GM12878 (cell line): ENCODE results near the gene EEF1AKMT2. TPM values are rescaled to one million over a fixed set of nuclear protein-coding genes. Genes with fewer than 3 reads are reported as not detected.

ENCODE experiments used
- ATAC-seq: fragments of 200-7000 bp; cut with Tn5 transposase; 3 replicates; pipeline ENCODE4 v1.9.1; 2020; ENCODE audit warnings: mild to moderate bottlenecking, moderate library complexity
- BruUV-seq: library from RNA; stranded (reverse); fragments of 400-500 nt; replicated peaks from 2 replicates; lab custom pipeline; 2021; lab: Mats Ljungman, UMichigan
- CTCF ChIA-PET: fragments of 300-600 bp; sonication (Branson Sonifier 250); formaldehyde crosslinking; extraction: SDS; loops from one replicate; lab custom pipeline; 2021; ENCODE audit warnings: inconsistent platforms; lab: Yijun Ruan, JAX
- POLR2A ChIA-PET: fragments of 350-600 bp; formaldehyde crosslinking; extraction: SDS; loops from one replicate; lab custom pipeline; 2021; ENCODE audit warnings: inconsistent platforms; lab: Charles Lee
- RAD21 ChIA-PET: fragments of 300-600 bp; sonication (Branson Sonifier 250); formaldehyde crosslinking; loops from one replicate; lab custom pipeline; 2023; ENCODE audit warnings: antibody characterized with exemption; ENCODE audit not compliant: unreplicated experiment; lab: Charles Lee
- SMC1A ChIA-PET: fragments of 300-600 bp; sonication (Branson Sonifier 250); formaldehyde crosslinking; loops from one replicate; lab custom pipeline; 2023; ENCODE audit not compliant: unreplicated experiment, uncharacterized antibody; lab: Charles Lee
- DNase-seq: peaks from one replicate; pipeline ENCODE4 v3.0.0-alpha.2; 2011; ENCODE audit warnings: low read depth, low spot score
- FAIRE-seq: peaks from 3 replicates; lab custom pipeline; 2011; peaks lifted over from hg19 to GRCh38; lab: Jason Lieb, UNC
- H2AFZ ChIP-seq: 2 replicates; pipeline ENCODE4 v1.6.0; 2011; ENCODE audit warnings: low read depth, low read length, control low read depth; ENCODE audit not compliant: control insufficient read depth
- H3K27ac ChIP-seq: 2 replicates; pipeline ENCODE4 v1.5.1; 2011; ENCODE audit warnings: control low read depth; ENCODE audit not compliant: control insufficient read depth, insufficient read depth
- H3K27me3 ChIP-seq, 2 experiments: replicated peaks in 1 of 2; 2 replicates each; pipeline versions ENCODE4 v1.6.0 to v1.6.1; 2011; ENCODE audit warnings: low read length in 1 of 2; ENCODE audit not compliant: control insufficient read depth in 2 of 2, insufficient read depth in 2 of 2
- H3K36me3 ChIP-seq, 2 experiments: 2 replicates each; pipeline ENCODE4 v1.5.1; 2011; ENCODE audit warnings: low read length in 1 of 2; ENCODE audit not compliant: control insufficient read depth in 2 of 2, insufficient read depth in 2 of 2
- H3K4me1 ChIP-seq: 2 replicates; pipeline ENCODE4 v1.6.1; 2011; ENCODE audit warnings: mild to moderate bottlenecking, low read length, moderate library complexity, mixed read lengths; ENCODE audit not compliant: control insufficient read depth, insufficient read depth
- H3K4me2 ChIP-seq: 2 replicates; pipeline ENCODE4 v1.6.0; 2011; ENCODE audit warnings: control low read depth; ENCODE audit not compliant: control insufficient read depth, insufficient read depth
- H3K4me3 ChIP-seq: fragments of 200-600 bp; sonication (generic); 2 replicates; pipeline ENCODE4 v1.5.1; 2016
- H3K79me2 ChIP-seq: 2 replicates; pipeline ENCODE4 v1.6.0; 2011; ENCODE audit warnings: low read length; ENCODE audit not compliant: control insufficient read depth, insufficient read depth
- H3K9ac ChIP-seq: 2 replicates; pipeline ENCODE4 v1.8.0; 2011; ENCODE audit warnings: low read length, control low read depth, mixed read lengths; ENCODE audit not compliant: control insufficient read depth, insufficient read depth
- H3K9me3 ChIP-seq: replicated peaks from 3 replicates; pipeline ENCODE4 v1.5.1; 2011; ENCODE audit warnings: mild to moderate bottlenecking, low read length; ENCODE audit not compliant: control insufficient read depth, insufficient read depth
- H4K20me1 ChIP-seq: 2 replicates; pipeline ENCODE4 v1.6.0; 2011; ENCODE audit not compliant: control insufficient read depth, insufficient read depth
- ATF7 ChIP-seq: fragments of 450-650 bp; IDR thresholded peaks from 2 replicates; pipeline ENCODE4 v1.6.1; 2016; ENCODE audit warnings: low read depth, mild to moderate bottlenecking
- EP300 ChIP-seq, 2 experiments: fragments of 150-350 bp in 1 of 2; IDR thresholded peaks; 2 replicates each; pipeline ENCODE4 v1.6.1; 2011 to 2012; ENCODE audit warnings: low read depth in 2 of 2, low read length in 2 of 2, borderline replicate concordance in 1 of 2, improper control_type of control experiment in 1 of 2, inconsistent platforms in 1 of 2; ENCODE audit not compliant: control insufficient read depth in 1 of 2
- FOS ChIP-seq: IDR thresholded peaks from 3 replicates; pipeline ENCODE4 v1.6.1; 2011; ENCODE audit warnings: borderline replicate concordance; ENCODE audit not compliant: insufficient read length; ENCODE audit errors: extremely low read depth
- NR2F1 ChIP-seq: fragments of 450-650 bp; conservative IDR thresholded peaks from 2 replicates; pipeline ENCODE4 v1.6.1; 2017; ENCODE audit warnings: mild to moderate bottlenecking
- ZBED1 ChIP-seq: IDR thresholded peaks from 2 replicates; pipeline ENCODE4 v1.6.1; 2016; ENCODE audit warnings: borderline replicate concordance
- WGBS: methylation state at CpG from one replicate; pipeline ENCODE4 v1.1.6; 2016; ENCODE audit warnings: low lambda C conversion rate; ENCODE audit not compliant: insufficient replicate concordance, insufficient coverage; ENCODE audit errors: missing lambda C conversion rate; 5-methylcytosine and 5-hydroxymethylcytosine counted together
- in situ Hi-C: fragments of 300-500 bp; cut with MboI; formaldehyde crosslinking; loops from 9 replicates; pipeline ENCODE4 v1.14.3; 2018; ENCODE audit warnings: mixed read lengths
- intact Hi-C: fragments of 100-400 bp; cut with micrococcal nuclease; formaldehyde crosslinking; loops from one replicate; pipeline ENCODE4 v1.14.2; 2022; ENCODE audit not compliant: unreplicated experiment
- polyA plus RNA-seq, 11 experiments: library from polyadenylated mRNA; depleted of rRNA in 4 of 11; unstranded in 6 of 11; stranded (reverse) in 5 of 11; fragments of >200 nt; fragmentation: Nextera tagmentation in 4 of 11; fragmentation: Illumina TruSeq in 1 of 11; extraction: Ambion mirVana in 4 of 11; extraction: Trizol in 1 of 11; gene quantifications; 1 replicate in 1 of 11; 2 replicates in 10 of 11; pipeline versions ENCODE4 v1.2.1 to v1.2.3, GENCODE V29; 2011 to 2016; ENCODE audit warnings: inconsistent platforms in 2 of 11, missing spikeins in 2 of 11, low read depth in 1 of 11
- total RNA-seq, 4 experiments: library from RNA; depleted of rRNA in 3 of 4; stranded (reverse); fragments of >200 nt in 3 of 4; fragmentation: Illumina TruSeq in 1 of 4; extraction: Trizol in 1 of 4; gene quantifications; 2 replicates each; pipeline versions ENCODE4 v1.2.1 to v1.2.3, GENCODE V29; 2013 to 2021
- TF ChIP-seq, protein P1 (sequence below): IDR thresholded peaks from 2 replicates; pipeline ENCODE4 v1.6.1; 2012; ENCODE audit warnings: improper control_type of control experiment, low read depth, low read length; ENCODE audit not compliant: insufficient replicate concordance
- TF ChIP-seq, protein P2 (sequence below): IDR thresholded peaks from 2 replicates; pipeline ENCODE4 v1.6.1; 2011; ENCODE audit warnings: mild to moderate bottlenecking, low read depth, low read length, moderate library complexity; ENCODE audit not compliant: insufficient replicate concordance

EEF1AKMT2 gene
- total and polyA plus RNA-seq, 10 of the 15 experiments (the other 5 are each of a cell fraction or from before 2014, with no cell fraction given): 9.1 to 29.3 (median 23.6) TPM

- Histone ChIP-seq H3K79me2 (peaks cover 22% of the 10 kb centered on the region), H3K4me1 (peaks cover 23% of the 10 kb centered on the region), H3K9ac (no peak overlapping the region), H3K4me2 (no peak overlapping the region), H3K36me3 (no peaks in the 10 kb centered on the region; a peak in 1 of 4 replicates), H2AFZ (no peak overlapping the region), H3K27ac (no peak overlapping the region), H3K9me3 (no peaks in the 10 kb centered on the region), H3K27me3 (no peaks in the 10 kb centered on the region), H4K20me1 (no peaks in the 10 kb centered on the region), H3K4me3 (no peak overlapping the region)
- no TSS peak for BruUV-seq
- 83% methylated on average over 4 of the region's 4 CpGs for WGBS
- CTCF ChIA-PET: interaction anchor here (0.5 to 6.9 kb wide), 21 partner anchors 11 to 342 kb away, joined by 3 to 149 read pairs (median 5); partner anchors contain the start of gene ABRAXAS2
- in situ Hi-C loops: no loop called here
- DNase-seq (no peak), ATAC-seq (no peak), FAIRE-seq (no peak)
- TF ChIP-seq NR2F1 (no peak), EP300 (IDR thresholded peaks at IDR 0.05; ENCODE audit: borderline replicate concordance in 1 of 2, control insufficient read depth in 1 of 2, low read depth in 2 of 2, low read length in 2 of 2) (no peak), ATF7 (no peak), ZBED1 (no peak), FOS (no peak)
- TF ChIP-seq, protein P1, sequence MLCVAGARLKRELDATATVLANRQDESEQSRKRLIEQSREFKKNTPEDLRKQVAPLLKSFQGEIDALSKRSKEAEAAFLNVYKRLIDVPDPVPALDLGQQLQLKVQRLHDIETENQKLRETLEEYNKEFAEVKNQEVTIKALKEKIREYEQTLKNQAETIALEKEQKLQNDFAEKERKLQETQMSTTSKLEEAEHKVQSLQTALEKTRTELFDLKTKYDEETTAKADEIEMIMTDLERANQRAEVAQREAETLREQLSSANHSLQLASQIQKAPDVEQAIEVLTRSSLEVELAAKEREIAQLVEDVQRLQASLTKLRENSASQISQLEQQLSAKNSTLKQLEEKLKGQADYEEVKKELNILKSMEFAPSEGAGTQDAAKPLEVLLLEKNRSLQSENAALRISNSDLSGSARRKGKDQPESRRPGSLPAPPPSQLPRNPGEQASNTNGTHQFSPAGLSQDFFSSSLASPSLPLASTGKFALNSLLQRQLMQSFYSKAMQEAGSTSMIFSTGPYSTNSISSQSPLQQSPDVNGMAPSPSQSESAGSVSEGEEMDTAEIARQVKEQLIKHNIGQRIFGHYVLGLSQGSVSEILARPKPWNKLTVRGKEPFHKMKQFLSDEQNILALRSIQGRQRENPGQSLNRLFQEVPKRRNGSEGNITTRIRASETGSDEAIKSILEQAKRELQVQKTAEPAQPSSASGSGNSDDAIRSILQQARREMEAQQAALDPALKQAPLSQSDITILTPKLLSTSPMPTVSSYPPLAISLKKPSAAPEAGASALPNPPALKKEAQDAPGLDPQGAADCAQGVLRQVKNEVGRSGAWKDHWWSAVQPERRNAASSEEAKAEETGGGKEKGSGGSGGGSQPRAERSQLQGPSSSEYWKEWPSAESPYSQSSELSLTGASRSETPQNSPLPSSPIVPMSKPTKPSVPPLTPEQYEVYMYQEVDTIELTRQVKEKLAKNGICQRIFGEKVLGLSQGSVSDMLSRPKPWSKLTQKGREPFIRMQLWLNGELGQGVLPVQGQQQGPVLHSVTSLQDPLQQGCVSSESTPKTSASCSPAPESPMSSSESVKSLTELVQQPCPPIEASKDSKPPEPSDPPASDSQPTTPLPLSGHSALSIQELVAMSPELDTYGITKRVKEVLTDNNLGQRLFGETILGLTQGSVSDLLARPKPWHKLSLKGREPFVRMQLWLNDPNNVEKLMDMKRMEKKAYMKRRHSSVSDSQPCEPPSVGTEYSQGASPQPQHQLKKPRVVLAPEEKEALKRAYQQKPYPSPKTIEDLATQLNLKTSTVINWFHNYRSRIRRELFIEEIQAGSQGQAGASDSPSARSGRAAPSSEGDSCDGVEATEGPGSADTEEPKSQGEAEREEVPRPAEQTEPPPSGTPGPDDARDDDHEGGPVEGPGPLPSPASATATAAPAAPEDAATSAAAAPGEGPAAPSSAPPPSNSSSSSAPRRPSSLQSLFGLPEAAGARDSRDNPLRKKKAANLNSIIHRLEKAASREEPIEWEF: no peak
- TF ChIP-seq, protein P2, sequence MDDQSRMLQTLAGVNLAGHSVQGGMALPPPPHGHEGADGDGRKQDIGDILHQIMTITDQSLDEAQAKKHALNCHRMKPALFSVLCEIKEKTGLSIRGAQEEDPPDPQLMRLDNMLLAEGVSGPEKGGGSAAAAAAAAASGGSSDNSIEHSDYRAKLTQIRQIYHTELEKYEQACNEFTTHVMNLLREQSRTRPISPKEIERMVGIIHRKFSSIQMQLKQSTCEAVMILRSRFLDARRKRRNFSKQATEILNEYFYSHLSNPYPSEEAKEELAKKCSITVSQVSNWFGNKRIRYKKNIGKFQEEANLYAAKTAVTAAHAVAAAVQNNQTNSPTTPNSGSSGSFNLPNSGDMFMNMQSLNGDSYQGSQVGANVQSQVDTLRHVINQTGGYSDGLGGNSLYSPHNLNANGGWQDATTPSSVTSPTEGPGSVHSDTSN: no peak
- RAD21 ChIA-PET: interaction anchor here (0.6 to 3.3 kb wide), 13 partner anchors 9 to 215 kb away, joined by 3 to 19 read pairs (median 5); no protein-coding TSS in a partner anchor
- intact Hi-C loops: loop anchor here (10.0 kb wide), 1 partner anchor 750 kb away; no protein-coding TSS in a partner anchor
- SMC1A ChIA-PET: interaction anchor here (0.6 to 3.1 kb wide), 16 partner anchors 10 to 210 kb away, joined by 3 to 13 read pairs (median 3); no protein-coding TSS in a partner anchor
- POLR2A ChIA-PET: interaction anchor here (1.0 kb wide), 1 partner anchor 49 kb away, joined by 4 read pairs; no protein-coding TSS in a partner anchor
Observed at GRCh38 chr10:124745252-124745651, 46.4 kb downstream of the EEF1AKMT2 start.
